Osteocyte (in vitro differentiated cells): ENCODE data around the gene NHSL1. TPM values are rescaled to one million over a fixed set of nuclear protein-coding genes. Genes with fewer than 3 reads are reported as not detected.

ENCODE experiments used
- DNase-seq: peaks from one replicate; pipeline ENCODE4 v3.0.0; 2021; ENCODE audit warnings: mixed read lengths; ENCODE audit not compliant: unreplicated experiment; ENCODE audit errors: extremely low spot score
- H3K27ac Mint-ChIP-seq: one replicate; pipeline ENCODE4 v1.8.0; 2021; ENCODE audit warnings: mild to moderate bottlenecking, mixed read lengths; ENCODE audit not compliant: unreplicated experiment
- H3K27me3 Mint-ChIP-seq: one replicate; pipeline ENCODE4 v1.8.0; 2021; ENCODE audit warnings: mixed read lengths; ENCODE audit not compliant: unreplicated experiment
- H3K36me3 Mint-ChIP-seq: one replicate; pipeline ENCODE4 v1.8.0; 2021; ENCODE audit warnings: mixed read lengths; ENCODE audit not compliant: unreplicated experiment
- H3K4me1 Mint-ChIP-seq: one replicate; pipeline ENCODE4 v1.8.0; 2021; ENCODE audit warnings: mixed read lengths; ENCODE audit not compliant: unreplicated experiment
- H3K4me3 Mint-ChIP-seq: one replicate; pipeline ENCODE4 v1.8.0; 2021; ENCODE audit warnings: mild to moderate bottlenecking, moderate library complexity, mixed read lengths; ENCODE audit not compliant: unreplicated experiment
- H3K9me3 Mint-ChIP-seq: one replicate; pipeline ENCODE4 v1.8.0; 2021; ENCODE audit warnings: mixed read lengths; ENCODE audit not compliant: unreplicated experiment
- total RNA-seq: library from RNA; stranded (reverse); gene quantifications from 2 replicates; pipeline ENCODE4 v1.2.1, GENCODE V29; 2021
- TF ChIP-seq, protein P1 (sequence below): fragments of 200-600 bp; sonication (generic); IDR thresholded peaks from 2 replicates; pipeline ENCODE4 v1.5.0; 2021; ENCODE audit warnings: antibody characterized with exemption, mild to moderate bottlenecking, moderate library complexity

The NHSL1 gene
- total RNA-seq, 1 donor from 2014 or later = 21.2 TPM

DNA sequence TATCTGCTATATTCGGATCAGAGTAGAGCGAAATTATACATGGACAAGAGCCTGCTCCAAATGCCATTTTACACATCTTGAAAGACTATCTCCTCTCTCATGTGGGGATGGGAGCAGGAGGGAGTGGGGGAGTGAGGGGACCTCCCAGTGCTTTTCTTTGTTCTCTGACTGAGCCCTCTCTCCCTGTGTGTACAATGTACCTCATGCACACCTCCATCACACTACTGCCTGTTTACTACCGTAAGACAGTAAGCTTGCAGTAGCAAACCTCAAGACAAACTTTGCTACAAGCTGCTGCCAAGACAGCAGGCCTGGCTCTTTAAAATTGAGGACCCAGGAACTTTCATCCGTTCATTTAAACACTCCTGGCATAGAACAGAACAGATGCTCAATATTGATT lies 7.2 kb downstream of the NHSL1 start:
- Mint-ChIP-seq H3K36me3 (peaks cover 2% of the 10 kb centered on the region), H3K27ac (peak overlapping the region; percentile 88), H3K4me1 (peaks cover 41% of the 10 kb centered on the region), H3K27me3 (no peaks in the 10 kb centered on the region), H3K9me3 (no peaks in the 10 kb centered on the region), H3K4me3 (no peak overlapping the region)
- DNase-seq = no peak
- TF ChIP-seq, protein P1, sequence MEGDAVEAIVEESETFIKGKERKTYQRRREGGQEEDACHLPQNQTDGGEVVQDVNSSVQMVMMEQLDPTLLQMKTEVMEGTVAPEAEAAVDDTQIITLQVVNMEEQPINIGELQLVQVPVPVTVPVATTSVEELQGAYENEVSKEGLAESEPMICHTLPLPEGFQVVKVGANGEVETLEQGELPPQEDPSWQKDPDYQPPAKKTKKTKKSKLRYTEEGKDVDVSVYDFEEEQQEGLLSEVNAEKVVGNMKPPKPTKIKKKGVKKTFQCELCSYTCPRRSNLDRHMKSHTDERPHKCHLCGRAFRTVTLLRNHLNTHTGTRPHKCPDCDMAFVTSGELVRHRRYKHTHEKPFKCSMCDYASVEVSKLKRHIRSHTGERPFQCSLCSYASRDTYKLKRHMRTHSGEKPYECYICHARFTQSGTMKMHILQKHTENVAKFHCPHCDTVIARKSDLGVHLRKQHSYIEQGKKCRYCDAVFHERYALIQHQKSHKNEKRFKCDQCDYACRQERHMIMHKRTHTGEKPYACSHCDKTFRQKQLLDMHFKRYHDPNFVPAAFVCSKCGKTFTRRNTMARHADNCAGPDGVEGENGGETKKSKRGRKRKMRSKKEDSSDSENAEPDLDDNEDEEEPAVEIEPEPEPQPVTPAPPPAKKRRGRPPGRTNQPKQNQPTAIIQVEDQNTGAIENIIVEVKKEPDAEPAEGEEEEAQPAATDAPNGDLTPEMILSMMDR = no peak

DNA sequence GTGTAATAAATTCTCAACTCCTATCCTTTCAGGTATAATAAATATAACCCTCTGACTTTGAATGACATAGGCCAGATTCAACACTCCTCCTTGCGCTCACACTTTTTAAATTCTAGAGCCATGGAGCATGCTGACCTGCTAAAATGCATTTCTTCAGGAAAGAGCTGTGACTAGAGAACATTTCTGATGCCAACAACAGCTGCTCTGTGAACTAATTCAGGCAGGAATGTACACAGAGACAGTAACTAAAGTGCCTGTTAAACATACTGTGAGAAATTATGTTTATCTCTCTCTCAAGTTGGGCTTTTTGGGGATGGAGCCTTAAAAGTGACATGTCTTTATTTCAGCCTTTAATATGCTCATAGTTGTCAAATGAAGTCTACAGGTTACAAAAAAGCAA lies 8.3 kb downstream of the NHSL1 start:
- Mint-ChIP-seq H3K4me1 (peaks cover 47% of the 10 kb centered on the region), H3K27ac (peak overlapping the region; percentile 52), H3K36me3 (peaks cover 2% of the 10 kb centered on the region), H3K27me3 (no peaks in the 10 kb centered on the region), H3K9me3 (no peaks in the 10 kb centered on the region), H3K4me3 (no peak overlapping the region)
- DNase-seq = no peak
- TF ChIP-seq, protein P1 = no peak

DNA sequence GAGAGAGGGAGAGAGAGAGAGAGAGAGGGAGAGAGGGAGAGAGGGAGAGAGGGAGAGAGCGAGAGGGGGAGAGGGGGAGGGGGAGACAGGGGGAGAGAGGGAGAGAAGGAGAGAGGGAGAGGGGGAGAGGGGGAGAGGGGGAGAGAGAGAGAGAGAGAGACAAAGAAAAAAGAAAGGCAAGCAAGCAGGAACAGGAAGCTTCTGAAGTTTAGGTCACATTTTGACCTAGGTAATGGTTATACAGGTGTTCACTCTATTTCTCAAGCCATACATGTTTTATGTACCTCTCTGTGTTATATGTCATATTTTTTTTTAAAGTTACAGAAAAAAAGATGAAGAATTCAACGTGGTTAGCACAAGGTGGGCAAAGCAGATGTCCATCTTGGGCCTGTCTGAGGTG lies 9.4 kb downstream of the NHSL1 start:
- DNase-seq = no peak
- Mint-ChIP-seq H3K4me3 (no peak overlapping the region), H3K4me1 (peaks cover 59% of the 10 kb centered on the region), H3K9me3 (no peaks in the 10 kb centered on the region), H3K27ac (no peak overlapping the region), H3K36me3 (no peaks in the 10 kb centered on the region), H3K27me3 (no peaks in the 10 kb centered on the region)
- TF ChIP-seq, protein P1 = no peak

DNA sequence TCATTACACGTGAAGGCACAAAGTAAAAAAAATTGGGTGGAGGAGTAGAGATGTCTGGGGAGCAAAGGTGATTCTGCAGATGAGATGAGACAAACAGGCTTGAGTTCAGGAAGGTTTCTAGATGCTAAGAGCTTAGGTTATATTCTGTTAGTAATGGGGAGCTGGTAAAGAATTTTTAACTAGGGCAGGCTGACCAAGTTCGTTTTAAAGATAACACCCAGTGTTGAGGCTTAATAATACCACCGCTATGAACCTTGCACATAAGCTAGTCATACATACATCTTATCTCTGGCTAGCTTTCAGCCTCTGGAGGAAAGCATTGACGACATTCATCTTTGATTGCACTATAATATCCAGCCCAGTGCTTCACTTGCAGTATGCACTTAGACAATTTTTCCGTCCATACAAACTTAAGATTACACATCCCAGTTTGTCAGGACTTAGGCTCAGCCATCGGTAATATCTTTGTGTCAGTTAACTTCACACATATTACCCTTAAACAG lies 12.1 kb downstream of the NHSL1 start:
- Mint-ChIP-seq H3K4me1 (peaks cover 38% of the 10 kb centered on the region), H3K27ac (no peak overlapping the region), H3K4me3 (no peak overlapping the region), H3K36me3 (no peaks in the 10 kb centered on the region), H3K9me3 (no peaks in the 10 kb centered on the region), H3K27me3 (no peaks in the 10 kb centered on the region)
- TF ChIP-seq, protein P1 = no peak
- no peak for DNase-seq

DNA sequence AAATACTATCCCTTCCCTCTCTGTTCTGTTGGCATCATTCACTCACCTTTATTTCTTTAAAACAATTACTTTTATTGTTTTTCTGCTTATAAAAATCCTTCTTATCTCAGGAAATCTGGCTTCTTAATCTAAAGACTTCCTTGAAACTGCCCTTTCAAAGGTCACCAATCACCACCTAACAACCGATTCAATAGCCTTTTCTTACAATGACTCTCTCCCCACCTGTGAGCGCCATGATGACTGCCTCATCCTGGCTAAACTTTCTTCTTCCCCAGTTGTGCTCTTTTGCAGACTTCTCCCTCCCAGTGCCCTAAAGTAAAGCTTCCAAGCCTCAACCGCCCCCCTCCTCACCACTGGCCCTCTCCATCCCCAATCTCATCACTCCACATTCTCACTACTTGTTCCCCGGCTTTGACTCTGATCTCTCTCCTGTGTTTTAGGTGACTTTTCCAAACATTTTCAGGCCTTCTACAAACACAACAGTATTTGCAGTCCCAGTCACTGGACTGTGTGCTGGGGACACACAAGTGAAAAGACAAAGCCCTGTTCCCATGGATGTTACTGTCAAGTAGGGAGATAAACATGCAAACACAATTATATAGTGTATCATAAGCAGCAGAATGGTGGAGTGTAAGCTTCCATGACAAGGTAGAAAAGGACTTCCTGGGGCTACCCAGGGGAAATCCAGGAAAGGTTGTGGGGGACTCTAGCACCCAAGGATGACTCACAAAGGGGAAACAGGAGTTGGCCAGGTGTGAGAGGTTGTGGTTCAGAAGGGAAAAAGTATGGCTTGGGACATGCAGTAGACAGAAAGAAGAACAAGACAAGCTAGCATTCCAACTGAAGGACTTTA lies 12.8 kb downstream of the NHSL1 start:
- H3K36me3 Mint-ChIP-seq = no peaks in the 10 kb centered on the region
- TF ChIP-seq, protein P1 = no peak
- H3K27ac Mint-ChIP-seq = peak overlapping the region; percentile 91
- H3K4me1 Mint-ChIP-seq = peaks cover 33% of the 10 kb centered on the region
- no peak for DNase-seq
- no peaks in the 10 kb centered on the region for H3K27me3 Mint-ChIP-seq
- H3K4me3 Mint-ChIP-seq = no peak overlapping the region
- no peaks in the 10 kb centered on the region for H3K9me3 Mint-ChIP-seq
